ENCODE measurements around the gene ATP5MG.
"Not testable (repeated sequence)": the region's sequence is repeated elsewhere in the genome, so short reads cannot be mapped to it uniquely, and the experiment has no call there.

ATP5MG gene

DNA sequence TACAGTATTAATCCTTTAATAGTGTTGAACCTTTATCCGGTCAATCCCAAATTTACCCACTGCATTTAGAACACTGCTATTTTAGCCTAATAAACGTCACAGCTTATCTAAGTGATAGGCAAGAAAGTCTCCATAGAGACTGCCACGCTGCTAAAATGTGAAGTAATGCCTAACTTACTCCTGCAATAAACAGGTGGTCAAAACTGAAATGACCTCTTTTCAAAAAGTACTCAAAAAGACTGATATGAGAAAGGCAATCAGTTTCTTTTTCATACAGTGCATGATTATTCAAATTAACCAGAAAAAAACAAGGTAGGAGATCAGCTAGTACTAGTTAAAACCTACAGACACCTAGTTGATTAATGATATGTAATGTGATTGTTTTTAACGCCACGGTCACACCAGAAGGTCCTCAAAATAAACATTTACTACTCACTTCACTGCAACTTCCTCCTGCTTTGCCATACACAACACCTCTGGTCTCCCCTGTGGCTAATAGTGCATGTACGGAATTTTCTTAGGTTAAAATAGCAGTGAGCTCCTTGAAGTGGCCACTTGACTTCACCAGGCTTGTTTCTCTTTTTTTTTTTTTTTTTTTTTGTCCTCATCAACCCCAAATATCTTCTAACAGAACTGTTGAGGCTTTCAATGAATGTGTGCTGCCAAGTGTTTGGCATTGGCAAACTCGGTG, 8.8 kb downstream of the ATP5MG start:
- no peak for DNase-seq

DNA sequence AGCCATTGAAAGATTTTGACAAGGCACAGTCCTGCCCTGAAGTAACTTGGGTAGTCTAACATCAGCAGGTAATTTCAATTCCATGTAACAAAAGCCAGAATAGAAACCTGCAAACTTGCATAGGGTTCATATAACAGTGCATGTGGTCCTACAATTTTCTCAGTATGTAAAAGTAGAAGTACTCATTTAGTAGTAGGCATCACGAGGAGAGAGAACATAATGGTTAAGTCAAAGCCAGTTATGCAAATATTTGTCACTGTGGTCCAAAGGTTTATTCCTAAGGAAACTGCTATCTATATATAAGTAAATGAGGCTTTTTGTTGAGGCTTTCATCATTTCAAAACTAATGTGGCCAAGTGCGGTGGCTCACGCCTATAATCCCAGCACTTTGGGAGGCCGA, 10.1 kb downstream of the ATP5MG start:
- DNase-seq, result no peak

DNA sequence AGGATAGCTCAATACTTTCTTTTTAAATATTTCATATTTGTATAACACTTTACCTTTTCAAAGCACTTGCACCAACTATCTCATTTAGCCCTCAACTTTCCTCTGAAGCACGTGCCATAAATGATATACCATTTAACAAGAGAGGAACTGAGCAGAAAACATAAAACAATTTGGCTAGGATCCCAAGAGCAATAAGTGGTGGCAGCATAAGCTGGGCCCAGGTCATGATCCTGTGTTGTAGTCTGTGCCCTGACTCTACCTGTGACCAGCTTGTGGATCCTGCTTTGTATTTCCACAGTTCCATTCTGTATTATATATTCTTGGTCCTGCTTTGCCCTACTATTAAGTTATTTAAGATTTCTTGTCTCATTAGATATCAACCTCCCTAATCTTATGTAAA, 11.5 kb downstream of the ATP5MG start:
- DNase-seq, result no peak

DNA sequence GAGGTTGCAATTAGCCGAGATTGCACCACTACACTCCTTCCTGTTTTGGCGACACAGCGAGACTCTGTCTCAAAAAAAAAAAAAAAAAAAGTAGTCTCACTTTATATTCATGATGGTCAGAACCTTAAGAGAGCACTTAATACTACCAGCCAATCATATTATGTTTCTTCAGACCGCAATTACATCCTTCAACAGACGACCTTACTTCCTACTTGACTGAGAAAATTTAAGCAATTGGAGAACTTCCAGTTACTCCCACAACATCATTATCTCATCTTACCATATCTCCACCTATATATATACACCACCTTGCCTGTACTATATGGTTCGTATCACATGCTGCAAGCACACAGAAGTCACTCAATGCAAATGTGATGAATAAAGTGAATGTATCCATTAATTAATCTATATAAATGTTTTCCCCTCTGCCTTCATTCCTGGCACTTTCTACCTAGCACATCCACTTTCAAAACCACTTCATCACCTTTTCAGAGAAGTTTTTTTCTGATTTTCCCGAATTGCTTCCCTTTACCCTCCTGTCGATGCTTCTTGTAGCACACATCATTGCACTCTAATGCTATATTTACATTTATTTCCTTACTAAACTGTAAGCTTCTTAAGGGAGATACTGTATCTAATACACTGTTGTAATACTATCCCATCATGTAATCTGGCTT, 13.8 kb downstream of the ATP5MG start:
- DNase-seq, result no peak

DNA sequence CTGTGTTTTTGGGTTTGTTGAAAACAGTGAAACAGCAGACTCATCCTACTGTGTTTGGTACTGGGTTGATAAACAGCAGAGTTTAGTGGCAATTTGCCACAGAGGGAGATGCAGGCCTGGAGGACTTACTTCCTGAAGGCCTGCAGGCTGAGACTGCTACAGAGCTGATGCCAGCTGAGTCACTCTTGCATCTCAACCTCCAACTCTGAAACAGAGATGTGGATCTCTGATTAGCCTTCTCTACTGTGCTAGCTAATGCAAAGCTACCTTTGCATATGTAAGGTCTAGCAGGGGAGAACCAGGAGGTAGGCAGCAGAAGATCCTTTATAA, 14.3 kb downstream of the ATP5MG start:
- DNase-seq, result peak; percentile 47

DNA sequence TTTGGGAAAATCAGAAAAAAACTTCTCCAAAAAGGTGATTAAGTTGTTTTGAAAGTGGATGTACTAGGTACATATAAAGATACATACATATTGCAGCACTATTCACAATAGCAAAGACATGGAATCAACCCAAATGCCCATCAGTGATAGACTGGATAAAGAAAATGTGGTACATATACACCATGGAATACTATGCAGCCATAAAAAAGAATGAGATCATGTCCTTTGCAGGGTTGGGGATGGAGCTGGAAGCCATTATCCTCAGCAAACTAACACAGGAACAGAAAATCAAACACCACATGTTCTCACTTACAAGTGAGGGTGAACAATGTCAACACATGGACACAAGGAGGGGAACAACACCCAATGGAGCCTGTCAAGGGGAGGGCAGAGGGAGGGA, 15.5 kb downstream of the ATP5MG start:
- not testable (repeated sequence) for DNase-seq

DNA sequence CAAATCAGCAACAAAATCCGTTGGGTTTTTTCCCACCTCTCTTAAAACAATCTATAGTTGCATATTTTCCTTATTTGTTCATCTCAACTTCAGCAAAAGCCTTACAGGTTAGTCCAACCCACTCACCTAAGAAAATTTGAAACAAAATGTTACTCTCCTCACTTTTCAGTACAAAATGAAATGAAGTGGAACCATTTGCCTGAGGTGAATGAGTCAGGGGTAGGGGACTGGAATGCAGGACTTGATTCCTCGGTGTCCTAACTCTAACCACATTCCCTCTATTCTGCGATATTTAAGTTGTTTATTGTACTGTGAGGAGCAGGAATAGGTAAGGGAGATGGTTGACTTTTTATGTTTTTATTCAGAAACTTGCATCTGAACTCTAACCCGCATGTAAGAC, 16.4 kb downstream of the ATP5MG start:
- no peak for DNase-seq

DNA sequence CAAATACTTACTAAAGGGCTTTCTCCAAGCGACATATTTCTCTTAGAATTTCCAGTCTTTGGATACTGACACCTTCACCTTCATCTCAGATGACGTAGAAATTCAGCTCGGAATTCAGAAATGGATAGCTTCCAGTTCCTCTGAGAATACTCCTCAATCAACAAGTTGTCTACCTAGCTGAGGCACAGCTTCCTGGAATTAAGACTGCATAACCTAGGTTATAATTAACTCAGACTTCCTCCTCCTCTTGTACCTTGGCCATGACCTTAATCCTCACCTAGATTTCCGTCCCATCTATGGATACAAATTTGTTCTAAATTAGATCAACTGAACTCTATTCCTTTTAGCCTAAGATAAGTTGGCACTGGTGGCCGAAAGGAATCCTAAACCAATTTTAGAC, 17.4 kb downstream of the ATP5MG start:
- DNase-seq, result no peak

DNA sequence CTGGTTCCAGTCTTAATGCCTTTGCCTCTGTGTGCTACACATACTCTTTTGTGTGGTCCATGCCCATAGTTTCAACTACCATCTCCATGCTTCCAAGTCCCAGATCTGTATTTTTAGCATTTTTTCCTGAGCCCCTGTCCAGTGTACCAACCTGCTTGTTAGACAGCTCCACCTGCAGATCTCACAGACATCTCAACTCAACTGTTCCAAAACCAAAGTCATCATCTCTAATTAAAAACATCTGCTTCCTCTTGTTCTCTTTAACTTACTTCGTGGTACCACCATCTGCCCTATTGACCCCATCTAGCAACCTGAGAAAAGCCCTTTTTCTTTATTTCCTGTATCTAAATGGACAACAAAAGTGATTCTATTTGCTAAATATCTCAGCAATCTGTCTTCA, 26.3 kb downstream of the ATP5MG start:
- DNase-seq, result no peak

DNA sequence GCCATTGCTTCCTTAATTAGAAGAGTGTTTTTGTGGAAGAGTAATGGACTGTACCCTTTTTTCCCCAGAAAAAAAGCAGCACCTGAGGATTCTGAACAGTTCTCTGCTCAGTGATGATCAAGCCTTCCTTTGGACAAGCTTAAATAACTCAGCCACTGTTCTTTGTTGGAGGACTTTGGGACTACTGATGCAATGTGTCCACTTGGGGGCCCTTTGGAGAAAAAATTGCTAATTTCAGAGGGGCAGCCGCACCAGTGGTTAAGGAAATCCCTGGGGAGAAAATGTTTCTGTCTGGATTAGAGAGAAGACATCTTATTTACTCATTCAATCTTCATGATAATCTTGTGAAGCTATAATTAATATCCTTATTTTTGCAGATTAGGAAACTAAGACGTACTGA, 29.6 kb downstream of the ATP5MG start:
- DNase-seq, result no peak

DNA sequence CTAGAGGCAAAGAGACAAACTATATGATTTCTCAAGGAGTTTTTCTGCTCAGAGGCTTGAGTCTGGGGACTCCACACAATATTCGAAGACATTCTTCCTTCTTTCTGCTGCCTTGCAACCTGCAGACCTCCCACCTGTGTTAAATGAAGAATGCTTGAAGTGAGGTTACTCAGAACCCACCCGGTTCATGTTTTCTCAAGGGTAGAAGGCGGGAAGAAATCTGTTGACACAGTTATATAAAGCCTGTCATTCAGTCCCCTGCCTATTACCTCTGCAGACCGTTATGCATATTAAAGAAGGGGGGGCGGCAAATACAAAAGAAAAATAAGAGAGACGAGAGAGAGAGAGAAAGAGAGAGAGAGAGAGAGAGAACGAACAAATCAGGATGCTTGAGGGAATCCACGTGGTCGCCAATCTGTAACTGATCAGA, 32.7 kb downstream of the ATP5MG start:
- DNase-seq, result no peak

DNA sequence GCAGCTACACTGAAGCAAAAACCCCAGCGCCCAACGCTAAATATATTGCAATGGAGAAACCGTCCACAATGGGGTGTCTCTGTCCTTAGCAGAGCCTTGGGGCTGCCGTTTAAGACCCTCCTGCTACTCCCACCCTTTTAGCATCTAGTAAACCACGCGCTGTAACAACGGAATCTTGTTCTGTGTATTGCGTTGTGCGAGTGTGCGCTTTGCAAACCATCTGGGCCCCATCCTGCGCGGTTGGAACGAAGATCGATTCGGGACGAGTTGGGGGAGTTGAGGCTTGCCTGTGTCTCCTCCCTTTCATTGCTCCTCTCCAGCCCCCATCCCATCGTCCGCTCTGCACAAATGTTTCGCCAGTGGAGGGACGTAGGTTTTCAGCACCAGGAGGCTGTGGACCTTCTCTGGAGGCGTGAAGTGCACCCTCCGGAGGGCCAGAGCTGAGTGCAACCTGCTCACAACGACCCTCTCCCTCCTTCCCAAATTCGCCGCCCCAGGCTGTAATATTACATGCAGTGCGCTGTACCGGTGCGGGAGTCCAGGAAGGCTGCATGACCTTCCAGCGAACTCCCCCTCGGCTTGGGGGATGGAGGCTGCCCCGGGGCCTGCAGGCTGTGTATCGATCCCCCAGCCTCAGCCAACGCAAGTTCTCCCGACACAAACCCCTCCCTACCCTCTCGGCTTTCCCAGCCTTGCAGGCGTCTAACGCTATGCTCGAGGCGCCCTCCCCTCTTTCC, 33.3 kb downstream of the ATP5MG start:
- DNase-seq, result no peak

DNA sequence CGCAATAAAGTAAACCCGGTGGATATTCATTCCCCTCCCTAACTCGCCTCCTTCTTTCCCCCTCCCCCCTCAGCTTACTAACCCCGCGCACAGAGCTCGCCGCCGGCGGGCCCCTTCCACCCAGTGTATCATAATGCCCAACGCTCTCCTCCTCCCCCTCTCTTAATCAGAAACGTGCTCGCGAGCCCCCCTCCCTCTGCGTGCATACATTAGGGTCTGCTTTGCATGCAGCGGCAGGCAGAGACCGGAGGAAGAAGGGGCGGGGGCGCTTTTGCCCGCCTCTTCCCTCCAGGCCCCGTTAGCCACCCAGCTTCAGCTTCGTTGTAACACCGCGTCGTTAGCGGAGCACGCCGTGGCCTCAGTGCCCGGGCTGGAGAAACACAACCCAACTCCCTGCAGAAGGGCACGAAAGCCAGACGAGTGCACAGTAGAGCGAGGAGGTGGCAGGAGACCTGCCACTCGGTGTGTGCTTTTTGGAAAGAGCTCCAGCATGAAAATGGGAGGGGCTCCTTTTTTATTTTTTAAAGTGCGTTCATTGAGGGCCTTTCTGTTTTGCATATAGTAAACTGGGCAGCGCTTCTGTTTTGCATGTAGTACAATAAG, 34.0 kb downstream of the ATP5MG start:
- DNase-seq, result peak; percentile 44

DNA sequence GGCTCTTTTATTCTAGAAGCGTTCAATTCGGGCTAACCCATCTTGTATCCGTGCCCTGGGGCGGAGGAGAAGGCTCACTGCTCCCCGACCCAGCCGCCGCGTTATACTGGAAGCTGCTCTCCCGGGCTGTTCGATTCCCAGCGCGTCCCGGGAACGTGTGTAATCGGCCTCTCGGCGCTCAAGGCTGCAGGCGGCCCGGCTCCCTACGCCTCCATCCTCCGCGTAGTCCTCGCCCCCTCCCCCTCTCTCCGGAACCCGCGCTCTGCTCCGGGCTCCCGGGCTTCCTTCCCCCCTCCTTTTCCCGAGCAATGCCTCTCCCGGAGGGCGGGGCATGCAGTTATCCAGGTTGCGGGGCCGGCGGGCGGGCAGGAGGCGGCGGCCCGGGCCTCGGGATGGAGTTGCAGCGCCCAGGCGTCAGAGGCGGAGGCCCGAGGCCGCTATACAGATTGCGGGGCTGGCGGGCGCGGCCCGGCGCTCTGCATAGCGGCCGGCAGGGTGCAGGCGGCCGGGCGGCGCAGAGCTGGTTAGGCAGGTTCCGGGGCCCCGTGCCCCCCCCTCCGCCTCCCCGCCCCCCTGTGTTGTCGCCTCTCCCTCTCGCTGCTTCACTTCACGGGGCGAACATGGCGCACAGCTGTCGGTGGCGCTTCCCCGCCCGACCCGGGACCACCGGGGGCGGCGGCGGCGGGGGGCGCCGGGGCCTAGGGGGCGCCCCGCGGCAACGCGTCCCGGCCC, 34.7 kb downstream of the ATP5MG start, which contains the start of gene KMT2A:
Gene KMT2A, plus strand, starts transcription at position 600 of the 732 bp plus-strand sequence. Its CDS starts 21 bp downstream, at position 621.
- peak; percentile 95 for DNase-seq

DNA sequence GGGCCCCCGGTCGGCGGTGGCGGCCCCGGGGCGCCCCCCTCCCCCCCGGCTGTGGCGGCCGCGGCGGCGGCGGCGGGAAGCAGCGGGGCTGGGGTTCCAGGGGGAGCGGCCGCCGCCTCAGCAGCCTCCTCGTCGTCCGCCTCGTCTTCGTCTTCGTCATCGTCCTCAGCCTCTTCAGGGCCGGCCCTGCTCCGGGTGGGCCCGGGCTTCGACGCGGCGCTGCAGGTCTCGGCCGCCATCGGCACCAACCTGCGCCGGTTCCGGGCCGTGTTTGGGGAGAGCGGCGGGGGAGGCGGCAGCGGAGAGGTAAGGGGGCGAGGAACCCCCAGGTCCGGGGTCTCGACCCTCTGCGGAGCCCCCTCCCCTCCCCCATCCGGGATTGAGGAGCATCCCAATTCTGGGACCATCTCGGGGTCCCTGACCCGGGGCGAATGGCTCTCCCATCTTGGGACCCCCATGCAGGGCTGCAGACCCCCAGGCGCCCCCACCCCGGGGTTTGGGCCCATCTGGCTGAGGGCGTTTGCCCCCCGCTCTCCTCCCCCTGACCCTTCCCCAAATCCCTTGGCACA, 35.3 kb downstream of the ATP5MG start:
- DNase-seq, result no peak

DNA sequence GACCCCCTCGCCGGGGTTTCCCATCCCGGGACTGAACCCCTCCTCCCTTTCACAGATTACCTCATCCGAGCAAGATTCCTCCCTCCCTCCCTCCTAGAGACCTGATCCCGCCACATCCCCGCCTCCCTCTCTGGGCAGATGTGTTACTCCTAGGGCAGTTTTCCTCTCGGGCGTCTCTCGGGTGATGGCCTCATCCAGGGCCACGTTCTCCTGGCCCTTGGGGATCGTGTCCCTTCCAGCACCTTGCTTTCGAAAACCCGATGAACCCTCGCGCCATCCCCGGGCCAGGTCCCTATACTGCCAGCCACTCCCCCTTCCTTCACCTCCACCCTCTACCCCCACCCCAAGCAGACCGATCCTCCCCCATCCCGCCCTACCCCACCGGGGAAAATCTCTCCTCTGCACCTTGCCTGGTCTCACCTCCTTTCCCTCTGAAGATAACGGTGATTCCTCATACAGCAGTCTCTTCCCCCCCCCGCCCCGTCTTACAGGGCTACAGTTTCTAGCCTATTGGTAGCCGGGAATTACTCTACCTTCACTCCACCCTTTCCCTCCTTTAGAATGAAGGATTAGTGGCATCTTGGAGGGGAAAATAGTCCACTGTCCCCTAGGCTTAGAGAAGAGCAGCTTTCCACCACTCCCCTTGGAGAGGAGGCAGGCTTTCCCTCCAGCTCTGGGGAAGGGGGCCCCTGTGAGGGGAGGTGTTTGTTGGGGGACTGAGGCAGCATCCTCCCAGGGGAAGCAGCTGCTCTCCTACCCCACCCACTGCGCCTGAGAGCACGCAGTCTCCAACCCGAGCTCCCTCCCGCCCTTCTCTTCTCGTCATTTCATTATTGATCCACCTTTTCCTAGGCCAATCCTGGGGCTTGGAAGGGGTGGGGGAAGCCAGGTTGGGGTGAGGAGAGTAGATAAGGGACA, 36.1 kb downstream of the ATP5MG start:
- DNase-seq, result no peak

DNA sequence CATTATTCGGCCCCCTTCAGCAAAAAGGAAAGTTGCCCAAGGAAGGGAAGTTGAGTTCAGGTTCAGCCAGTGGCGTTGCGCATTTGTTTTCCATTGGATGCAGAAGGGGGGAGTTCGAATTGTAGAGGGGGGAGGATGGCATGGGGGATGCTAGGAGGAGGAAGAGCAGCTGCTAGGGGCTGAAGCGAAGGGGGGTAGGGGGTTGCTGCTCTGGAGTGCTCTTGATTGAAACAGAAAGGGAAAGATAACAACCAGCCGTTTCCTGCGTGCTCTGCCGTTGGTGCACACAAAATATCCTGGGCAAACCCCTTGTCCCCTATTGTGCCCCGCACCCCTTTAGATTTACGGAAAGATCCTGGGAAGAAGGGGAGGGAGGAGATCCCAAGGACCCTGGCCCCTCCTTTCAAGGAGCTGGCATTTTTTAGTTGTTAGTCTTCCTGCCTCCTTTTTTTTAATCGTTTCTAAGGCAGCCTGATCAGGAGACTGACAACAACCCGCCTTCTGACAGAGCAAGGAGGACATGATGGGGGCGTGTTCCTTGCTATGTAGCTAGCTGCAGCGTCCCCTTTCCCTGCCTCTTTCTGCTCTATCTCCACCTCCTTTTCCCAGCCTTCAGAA, 37.0 kb downstream of the ATP5MG start:
- DNase-seq, result no peak

DNA sequence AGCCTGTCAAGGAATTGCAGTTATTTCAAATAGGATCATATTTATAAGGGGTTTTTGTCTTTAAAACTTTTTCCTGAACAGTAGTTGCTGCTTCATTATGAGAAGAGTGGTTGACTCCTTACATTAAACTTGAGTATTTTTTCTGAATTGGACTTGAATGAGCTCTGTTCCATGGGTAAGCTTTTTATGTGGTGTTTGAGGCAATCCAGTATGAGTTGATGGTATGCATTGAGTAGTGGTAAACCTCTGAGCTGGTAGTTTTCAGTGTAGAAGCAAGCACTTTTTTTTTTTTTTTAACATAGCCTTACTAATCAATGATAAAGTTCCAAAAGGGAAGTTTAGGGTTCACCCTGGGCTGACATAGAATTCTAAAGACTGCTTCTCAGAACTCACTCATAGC, 38.2 kb downstream of the ATP5MG start:
- no peak for DNase-seq

DNA sequence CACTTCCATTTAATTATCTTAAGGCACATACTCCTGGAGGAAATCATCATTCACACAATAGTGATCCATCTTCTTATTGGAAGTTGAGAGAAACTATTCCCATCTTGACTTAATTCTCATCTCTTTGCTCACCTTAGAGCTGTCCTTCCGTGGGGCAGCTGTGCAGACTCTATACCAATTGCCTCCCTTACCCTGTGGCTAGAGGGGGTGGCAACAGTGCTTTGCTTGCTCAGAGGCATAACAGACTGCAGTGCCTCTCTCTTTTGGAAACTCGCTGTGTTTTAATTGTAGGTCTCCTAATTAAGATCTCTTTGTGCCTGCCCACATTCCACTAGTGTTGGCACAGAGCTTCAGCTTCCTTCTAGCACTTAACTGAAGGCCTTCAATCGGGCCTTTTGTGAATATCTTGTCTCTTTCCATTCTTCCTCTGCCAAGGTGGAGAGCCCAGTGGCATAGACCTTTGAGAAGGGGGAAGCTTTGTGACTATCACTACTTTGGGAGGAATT, 40.4 kb downstream of the ATP5MG start:
- DNase-seq, result no peak

DNA sequence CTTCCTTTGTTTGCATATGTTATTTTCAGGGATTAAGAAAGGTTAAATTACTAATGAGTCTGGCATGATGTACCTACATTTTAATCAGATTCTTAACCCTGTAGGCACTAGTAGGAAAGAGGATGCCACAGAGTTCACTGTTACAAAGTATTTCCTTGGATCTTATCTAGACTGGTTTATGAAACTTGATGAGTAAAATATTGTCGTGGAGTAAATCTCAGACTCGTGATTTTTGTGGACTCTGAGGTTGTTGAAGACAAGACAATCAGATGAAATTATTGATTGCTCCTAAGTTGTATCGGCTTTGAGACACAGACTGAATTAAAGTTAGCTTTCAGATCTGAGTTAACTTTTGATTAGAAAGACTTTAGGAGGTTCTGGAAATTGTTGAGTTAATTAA, 40.9 kb downstream of the ATP5MG start:
- DNase-seq, result no peak

Measured in T1000 (cell line).